Fibroblast of lung (primary cell): ENCODE results near the gene KMT2C. TPM values are rescaled to one million over a fixed set of nuclear protein-coding genes. Genes with fewer than 3 reads are reported as not detected.
"Not testable (repeated sequence)": the region's sequence is repeated elsewhere in the genome, so short reads cannot be mapped to it uniquely, and the experiment has no call there.

Experiments
- DNase-seq, 2 donors: peaks; one replicate each; pipeline versions ENCODE4 v3.0.0 to v3.0.0-alpha.2; 2010; ENCODE audit warnings: low read depth in 2 of 2
- H2AFZ ChIP-seq: 2 replicates; pipeline ENCODE4 v1.5.1; 2012; ENCODE audit warnings: low read length, control low read depth, inconsistent platforms
- H3K27ac ChIP-seq: 2 replicates; pipeline ENCODE4 v1.5.1; 2011; ENCODE audit warnings: low read length, control low read depth; ENCODE audit not compliant: insufficient read depth
- H3K27me3 ChIP-seq: 2 replicates; pipeline ENCODE4 v1.5.1; 2011; ENCODE audit warnings: mild to moderate bottlenecking, low read length; ENCODE audit not compliant: control insufficient read depth, insufficient read depth
- H3K36me3 ChIP-seq: 2 replicates; pipeline ENCODE4 v1.5.1; 2011; ENCODE audit warnings: low read length; ENCODE audit not compliant: control insufficient read depth, insufficient read depth
- H3K4me1 ChIP-seq: 2 replicates; pipeline ENCODE4 v1.5.1; 2011; ENCODE audit warnings: low read length; ENCODE audit not compliant: control insufficient read depth, insufficient read depth; ENCODE audit errors: extremely low read depth
- H3K4me2 ChIP-seq: 2 replicates; pipeline ENCODE4 v1.5.1; 2011; ENCODE audit warnings: low read length, control low read depth; ENCODE audit not compliant: insufficient read depth; ENCODE audit errors: extremely low read depth
- H3K4me3 ChIP-seq, 4 experiments: fragments of 200-600 bp in 1 of 4; sonication (generic) in 1 of 4; replicated peaks in 1 of 4; 2 replicates each; pipeline ENCODE4 v1.5.1; 2011 to 2016; ENCODE audit warnings: low read length in 4 of 4, low read depth in 3 of 4, mild to moderate bottlenecking in 3 of 4, control low read depth in 2 of 4, inconsistent platforms in 1 of 4, mixed read lengths in 1 of 4; ENCODE audit not compliant: insufficient read depth in 1 of 4; ENCODE audit errors: control extremely low read depth in 1 of 4
- H3K79me2 ChIP-seq: 2 replicates; pipeline ENCODE4 v1.5.1; 2012; ENCODE audit warnings: mild to moderate bottlenecking, low read length, inconsistent platforms; ENCODE audit not compliant: control insufficient read depth, insufficient read depth
- H3K9ac ChIP-seq: 2 replicates; pipeline ENCODE4 v1.5.1; 2011; ENCODE audit warnings: mild to moderate bottlenecking, low read length, control low read depth; ENCODE audit not compliant: insufficient read depth
- H3K9me3 ChIP-seq: 2 replicates; pipeline ENCODE4 v1.5.1; 2012; ENCODE audit warnings: low read depth, low read length; ENCODE audit not compliant: control insufficient read depth, insufficient read depth
- H4K20me1 ChIP-seq: 2 replicates; pipeline ENCODE4 v1.5.1; 2011; ENCODE audit warnings: low read length; ENCODE audit not compliant: control insufficient read depth, insufficient read depth; ENCODE audit errors: extremely low read depth
- EZH2 ChIP-seq: IDR thresholded peaks from 2 replicates; pipeline ENCODE4 v1.5.1; 2012; ENCODE audit warnings: low read length, control low read depth, mild to moderate bottlenecking; ENCODE audit errors: missing control alignments
- polyA plus RNA-seq, 2 donors: library from polyadenylated mRNA; depleted of rRNA in 1 of 2; stranded (reverse) in 1 of 2; unstranded in 1 of 2; fragments of >200 nt; gene quantifications; 2 replicates each; pipeline ENCODE4 v1.2.1, GENCODE V29; 2011 to 2012; ENCODE audit warnings: missing spikeins in 1 of 2
- total RNA-seq: library from RNA; depleted of rRNA; stranded (reverse); fragments of >200 nt; gene quantifications from 2 replicates; pipeline ENCODE4 v1.2.1, GENCODE V29; 2014
- TF ChIP-seq, protein P1 (sequence below), 2 donors: IDR thresholded peaks in 1 of 2; conservative IDR thresholded peaks in 1 of 2; 1 replicate in 1 of 2; 2 replicates in 1 of 2; pipeline ENCODE4 v1.5.1; 2011 to 2012; ENCODE audit warnings: low read length in 2 of 2, control low read depth in 1 of 2, inconsistent platforms in 1 of 2, low read depth in 1 of 2, mild to moderate bottlenecking in 1 of 2

KMT2C gene
- total and polyA plus RNA-seq, 2 donors (not counting 1 experiment from before 2014, with no cell fraction given), result 11.1 to 32.4 TPM

DNA sequence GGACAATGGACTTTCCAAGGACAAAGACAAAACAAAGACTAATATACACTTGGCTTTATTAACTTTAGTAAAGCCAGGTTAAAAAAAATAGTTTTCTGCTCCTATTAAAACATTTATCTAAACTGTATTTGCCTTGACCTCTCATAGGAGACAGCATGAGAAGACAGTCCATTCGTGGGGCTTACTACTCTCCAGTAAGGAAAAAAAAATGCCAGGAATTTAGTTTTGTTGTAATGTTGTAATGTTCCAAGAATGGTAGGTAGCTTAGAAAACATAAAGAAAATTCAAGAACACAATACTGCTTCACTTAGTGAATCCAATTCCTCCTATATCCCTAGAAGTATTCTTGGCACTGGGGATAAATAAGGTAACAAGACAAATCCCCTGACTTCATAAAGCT, 81.7 kb downstream of the KMT2C start:
- no peaks in the 10 kb centered on the region for H3K36me3 ChIP-seq
- H3K27me3 ChIP-seq, result no peaks in the 10 kb centered on the region
- H3K9ac ChIP-seq, result no peak overlapping the region
- H3K4me1 ChIP-seq, result no peaks in the 10 kb centered on the region
- no peak overlapping the region for H2AFZ ChIP-seq
- no peak for TF ChIP-seq EZH2
- TF ChIP-seq, protein P1, sequence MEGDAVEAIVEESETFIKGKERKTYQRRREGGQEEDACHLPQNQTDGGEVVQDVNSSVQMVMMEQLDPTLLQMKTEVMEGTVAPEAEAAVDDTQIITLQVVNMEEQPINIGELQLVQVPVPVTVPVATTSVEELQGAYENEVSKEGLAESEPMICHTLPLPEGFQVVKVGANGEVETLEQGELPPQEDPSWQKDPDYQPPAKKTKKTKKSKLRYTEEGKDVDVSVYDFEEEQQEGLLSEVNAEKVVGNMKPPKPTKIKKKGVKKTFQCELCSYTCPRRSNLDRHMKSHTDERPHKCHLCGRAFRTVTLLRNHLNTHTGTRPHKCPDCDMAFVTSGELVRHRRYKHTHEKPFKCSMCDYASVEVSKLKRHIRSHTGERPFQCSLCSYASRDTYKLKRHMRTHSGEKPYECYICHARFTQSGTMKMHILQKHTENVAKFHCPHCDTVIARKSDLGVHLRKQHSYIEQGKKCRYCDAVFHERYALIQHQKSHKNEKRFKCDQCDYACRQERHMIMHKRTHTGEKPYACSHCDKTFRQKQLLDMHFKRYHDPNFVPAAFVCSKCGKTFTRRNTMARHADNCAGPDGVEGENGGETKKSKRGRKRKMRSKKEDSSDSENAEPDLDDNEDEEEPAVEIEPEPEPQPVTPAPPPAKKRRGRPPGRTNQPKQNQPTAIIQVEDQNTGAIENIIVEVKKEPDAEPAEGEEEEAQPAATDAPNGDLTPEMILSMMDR (conservative IDR thresholded peaks at IDR 0.05 in 1 of 2, IDR thresholded peaks at IDR 0.05 in 1 of 2; ENCODE audit: low read depth in 1 of 2, low read length in 2 of 2), result no peak
- peaks cover 8% of the 10 kb centered on the region for H3K79me2 ChIP-seq
- no peaks in the 10 kb centered on the region for H3K9me3 ChIP-seq
- no peak overlapping the region for H3K4me3 ChIP-seq
- DNase-seq, result peak in 1 of 2 donors; percentile 81
- H4K20me1 ChIP-seq, result no peaks in the 10 kb centered on the region
- no peak overlapping the region for H3K27ac ChIP-seq
- no peak overlapping the region for H3K4me2 ChIP-seq

DNA sequence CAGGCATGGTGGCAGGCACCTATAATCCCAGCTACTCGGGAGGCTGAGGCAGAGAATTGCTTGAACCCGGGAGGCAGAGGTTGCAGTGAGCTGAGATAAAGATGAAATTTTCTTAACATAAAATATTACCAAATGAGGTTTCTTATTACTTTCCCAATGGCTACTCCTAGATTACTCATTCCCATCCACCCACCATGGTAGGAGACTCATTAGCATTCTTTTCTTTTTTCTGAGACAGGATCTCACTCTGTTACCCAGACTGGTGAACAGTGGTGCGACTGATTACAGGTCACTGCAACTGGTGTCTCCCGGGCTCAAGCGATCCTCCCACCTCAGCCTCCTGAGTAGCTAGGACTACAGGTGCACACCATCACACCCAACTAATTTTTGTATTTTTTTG, 82.5 kb downstream of the KMT2C start:
- not testable (repeated sequence) for H3K4me1 ChIP-seq, H3K9ac ChIP-seq, H3K79me2 ChIP-seq, H3K4me2 ChIP-seq, H4K20me1 ChIP-seq, H2AFZ ChIP-seq, H3K9me3 ChIP-seq, H3K4me3 ChIP-seq, H3K27me3 ChIP-seq, H3K27ac ChIP-seq, H3K36me3 ChIP-seq
- peak in 1 of 2 donors; percentile 55 for DNase-seq

DNA sequence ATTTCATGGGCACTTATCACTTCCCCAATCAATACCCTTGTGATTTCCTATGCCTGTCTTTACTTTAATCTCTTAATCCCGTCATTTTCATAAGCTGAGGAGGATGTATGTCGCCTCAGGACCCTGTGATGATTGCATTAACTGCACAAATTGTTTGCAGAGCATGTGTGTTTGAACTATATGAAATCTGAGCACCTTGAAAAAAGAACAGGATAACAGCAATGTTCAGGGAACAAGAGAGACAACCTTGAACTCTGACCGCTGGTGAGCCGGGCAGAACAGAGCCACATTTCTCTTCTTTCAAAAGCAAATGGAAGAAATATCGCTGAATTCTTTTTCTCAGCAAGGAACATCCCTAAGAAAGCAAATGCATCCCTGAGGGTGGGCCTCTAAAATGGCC, 84.1 kb downstream of the KMT2C start:
- H2AFZ ChIP-seq, H3K27me3 ChIP-seq, H3K4me3 ChIP-seq, H3K4me2 ChIP-seq, H3K36me3 ChIP-seq, DNase-seq, H3K4me1 ChIP-seq, H4K20me1 ChIP-seq, H3K9me3 ChIP-seq, H3K79me2 ChIP-seq, H3K27ac ChIP-seq, H3K9ac ChIP-seq: not testable (repeated sequence)

DNA sequence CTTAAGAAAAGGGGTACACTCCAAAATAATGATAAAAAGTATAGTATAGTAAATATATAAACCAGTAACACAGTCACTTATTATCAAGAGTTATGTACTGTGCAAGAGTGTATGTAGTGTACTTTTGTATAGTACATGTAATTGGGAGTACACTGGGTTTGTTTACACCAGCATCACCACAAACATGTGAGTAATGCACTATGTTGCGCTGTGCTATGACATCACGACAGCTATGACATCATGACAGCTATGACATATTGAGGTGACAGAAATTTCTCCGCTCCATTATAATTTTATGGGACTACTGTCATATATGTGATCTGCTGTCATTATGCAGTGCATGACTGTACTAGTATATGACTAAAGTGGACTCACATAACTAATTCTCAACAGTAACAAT, 84.6 kb downstream of the KMT2C start:
- Histone ChIP-seq H3K9me3 (no peaks in the 10 kb centered on the region), H3K4me2 (no peak overlapping the region), H3K27ac (no peak overlapping the region), H3K27me3 (no peaks in the 10 kb centered on the region), H3K9ac (no peak overlapping the region), H3K36me3 (no peaks in the 10 kb centered on the region), H4K20me1 (no peaks in the 10 kb centered on the region), H3K79me2 (peaks cover 7% of the 10 kb centered on the region), H3K4me3 (no peak overlapping the region), H3K4me1 (no peaks in the 10 kb centered on the region), H2AFZ (no peak overlapping the region)
- peak; percentile 15 to 39 for DNase-seq
- TF ChIP-seq, protein P1 (conservative IDR thresholded peaks at IDR 0.05 in 1 of 2, IDR thresholded peaks at IDR 0.05 in 1 of 2; ENCODE audit: low read depth in 1 of 2, low read length in 2 of 2), result no peak
- TF ChIP-seq EZH2, result no peak
